GM21529 (cell line): ENCODE data around the gene WDR75.

Source experiments
- ATAC-seq: cut with Tn5 transposase; IDR thresholded peaks from one replicate; pipeline ENCODE4 v1.9.1; 2021; ENCODE audit not compliant: unreplicated experiment

WDR75 gene

GRCh38 chr2:189498205-189498604 lies 56.9 kb downstream of the WDR75 start:
- no peak for ATAC-seq

GRCh38 chr2:189499137-189499536 lies 57.9 kb downstream of the WDR75 start:
- ATAC-seq: no peak

- ATAC-seq: no peak
Measured at GRCh38 chr2:189500456-189501160, 59.3 kb downstream of the WDR75 start.

GRCh38 chr2:189501487-189501886 lies 60.2 kb downstream of the WDR75 start:
- no peak for ATAC-seq

GRCh38 chr2:189502714-189503113 lies 61.4 kb downstream of the WDR75 start:
- ATAC-seq: no peak

GRCh38 chr2:189504238-189504637 lies 63.0 kb downstream of the WDR75 start:
- ATAC-seq: no peak

GRCh38 chr2:189505492-189505891 lies 64.2 kb downstream of the WDR75 start:
- no peak for ATAC-seq

- no peak for ATAC-seq
Measured at GRCh38 chr2:189506514-189506976, 65.3 kb downstream of the WDR75 start.

GRCh38 chr2:189511210-189511959 lies 70.1 kb downstream of the WDR75 start:
- ATAC-seq: no peak

GRCh38 chr2:189511960-189512319 lies 70.7 kb downstream of the WDR75 start:
- no peak for ATAC-seq

- no peak for ATAC-seq
Measured at GRCh38 chr2:189512879-189513278, 71.6 kb downstream of the WDR75 start.

- ATAC-seq: no peak
Measured at GRCh38 chr2:189514104-189514503, 72.8 kb downstream of the WDR75 start.

GRCh38 chr2:189515264-189515663 lies 74.0 kb downstream of the WDR75 start:
- no peak for ATAC-seq

GRCh38 chr2:189516546-189516945 lies 75.3 kb downstream of the WDR75 start:
- no peak for ATAC-seq

GRCh38 chr2:189517847-189518535 lies 76.7 kb downstream of the WDR75 start:
- ATAC-seq: no peak

GRCh38 chr2:189519631-189520387 lies 78.5 kb downstream of the WDR75 start:
- ATAC-seq: no peak

GRCh38 chr2:189521699-189522434 lies 80.6 kb downstream of the WDR75 start:
- ATAC-seq: peak; percentile 47

- ATAC-seq: no peak
Measured at GRCh38 chr2:189522435-189523151, 81.3 kb downstream of the WDR75 start.

- no peak for ATAC-seq
Measured at GRCh38 chr2:189524746-189525145, 83.5 kb downstream of the WDR75 start.
